K562 (cell line): ENCODE measurements around the gene ZSWIM1. TPM values are rescaled to one million over a fixed set of nuclear protein-coding genes. Genes with fewer than 3 reads are reported as not detected.
A peak's percentile ranks its signal among the peaks of the same experiment; 100 is the strongest.

Source experiments
- ATAC-seq: fragments of 200-7000 bp; cut with Tn5 transposase; 3 replicates; pipeline ENCODE4 v1.9.1; 2020; ENCODE audit warnings: moderate library complexity
- BruUV-seq: library from RNA; stranded (reverse); fragments of 400-500 nt; replicated peaks from 2 replicates; lab custom pipeline; 2021; lab: Mats Ljungman, UMichigan
- CTCF ChIA-PET: fragments of 300-600 bp; formaldehyde crosslinking; extraction: SDS; loops from one replicate; lab custom pipeline; 2021; ENCODE audit warnings: low intra/inter-chr PET ratio; lab: Yijun Ruan, JAX
- POLR2A ChIA-PET: fragments of 300-600, 350-650 bp; sonication (Branson Sonifier 250); formaldehyde crosslinking; extraction: SDS; loops from one replicate; lab custom pipeline; 2021; ENCODE audit warnings: antibody characterized with exemption, inconsistent platforms; lab: Yijun Ruan, JAX
- DNase-seq, 4 experiments: peaks; one replicate each; pipeline versions ENCODE4 v3.0.0 to v3.0.0-alpha.2; 2011 to 2018; ENCODE audit warnings: low spot score in 3 of 4, mixed read lengths in 3 of 4; ENCODE audit errors: extremely low read depth in 1 of 4
- FAIRE-seq: peaks from 2 replicates; lab custom pipeline; 2011; peaks lifted over from hg19 to GRCh38; lab: Jason Lieb, UNC
- H2AFZ ChIP-seq: 2 replicates; pipeline ENCODE4 v1.6.0; 2011; ENCODE audit warnings: low read depth, low read length, control low read depth, inconsistent platforms
- H3K27ac ChIP-seq: fragments of 200-600 bp; 3 replicates; pipeline ENCODE4 v1.8.0; 2011; ENCODE audit warnings: low read depth, mild to moderate bottlenecking, control low read depth, inconsistent platforms, low read length, moderate library complexity, mixed read lengths; ENCODE audit errors: extremely low read depth
- H3K27me3 ChIP-seq, 2 experiments: fragments of 300-600 bp in 1 of 2; 2 replicates in 1 of 2; 3 replicates in 1 of 2; pipeline versions ENCODE4 v1.6.0 to v1.8.0; 2011; ENCODE audit warnings: inconsistent platforms in 2 of 2, low read length in 2 of 2, mild to moderate bottlenecking in 1 of 2, mixed read lengths in 1 of 2, moderate library complexity in 1 of 2; ENCODE audit not compliant: control insufficient read depth in 2 of 2, insufficient read depth in 2 of 2
- H3K36me3 ChIP-seq: fragments of 300-600 bp; 3 replicates; pipeline ENCODE4 v1.8.0; 2011; ENCODE audit warnings: mild to moderate bottlenecking, low read length, inconsistent platforms; ENCODE audit not compliant: control insufficient read depth, insufficient read depth
- H3K4me1 ChIP-seq, 2 experiments: fragments of 200-600 bp in 1 of 2; replicated peaks in 1 of 2; 2 replicates in 1 of 2; 3 replicates in 1 of 2; pipeline versions ENCODE4 v1.5.1 to v1.8.0; 2011; ENCODE audit warnings: inconsistent platforms in 2 of 2, low read length in 2 of 2, mild to moderate bottlenecking in 1 of 2, mixed read lengths in 1 of 2, moderate library complexity in 1 of 2; ENCODE audit not compliant: control insufficient read depth in 2 of 2, insufficient read depth in 2 of 2
- H3K4me2 ChIP-seq: 2 replicates; pipeline ENCODE4 v1.6.1; 2011; ENCODE audit warnings: low read length, control low read depth, inconsistent platforms, mixed read lengths; ENCODE audit not compliant: insufficient read depth
- H3K4me3 ChIP-seq: fragments of 200-600 bp; sonication (generic), shearing (Covaris generic); 2 replicates; pipeline ENCODE4 v1.5.1; 2016; ENCODE audit warnings: control low read depth, inconsistent platforms
- H3K79me2 ChIP-seq: fragments of 200-600 bp; 3 replicates; pipeline ENCODE4 v1.8.0; 2011; ENCODE audit warnings: low read length, inconsistent platforms; ENCODE audit not compliant: control insufficient read depth, insufficient read depth
- H3K9ac ChIP-seq, 2 experiments: 2 replicates each; pipeline versions ENCODE4 v1.6.0 to v1.6.1; 2011; ENCODE audit warnings: low read depth in 2 of 2, low read length in 2 of 2, control low read depth in 1 of 2, inconsistent platforms in 1 of 2, mild to moderate bottlenecking in 1 of 2, mixed read lengths in 1 of 2; ENCODE audit not compliant: insufficient read depth in 1 of 2
- H3K9me1 ChIP-seq: one replicate; pipeline ENCODE4 v1.6.0; 2011; ENCODE audit warnings: inconsistent platforms, mild to moderate bottlenecking, low read length, moderate library complexity; ENCODE audit not compliant: control insufficient read depth, insufficient read depth
- H3K9me3 ChIP-seq: replicated peaks from 2 replicates; pipeline ENCODE4 v1.5.1; 2011; ENCODE audit warnings: low read depth, low read length, inconsistent platforms; ENCODE audit not compliant: control insufficient read depth, insufficient read depth
- H4K20me1 ChIP-seq: replicated peaks from 2 replicates; pipeline ENCODE4 v1.6.1; 2011; ENCODE audit warnings: low read length, inconsistent platforms, mixed read lengths; ENCODE audit not compliant: control insufficient read depth, insufficient read depth
- ATF6 ChIP-seq: sonication (generic); formaldehyde crosslinking; IDR thresholded peaks from 2 replicates; pipeline ENCODE4 v1.4.0; 2020; ENCODE audit warnings: mild to moderate bottlenecking, missing genetic modification reagents
- BCOR ChIP-seq: fragments of 450-650 bp; IDR thresholded peaks from 2 replicates; pipeline ENCODE4 v1.6.1; 2016
- CCNT2 ChIP-seq: IDR thresholded peaks from 2 replicates; pipeline ENCODE4 v1.6.1; 2011; ENCODE audit warnings: borderline replicate concordance, low read depth, mild to moderate bottlenecking, moderate library complexity, mixed read lengths, low read length; ENCODE audit not compliant: insufficient read length; ENCODE audit errors: extremely low read depth
- EP300 ChIP-seq: IDR thresholded peaks from 2 replicates; pipeline ENCODE4 v1.6.1; 2012; ENCODE audit warnings: low read length, improper control_type of control experiment
- LCOR ChIP-seq: sonication (generic); formaldehyde crosslinking; IDR thresholded peaks from 2 replicates; pipeline ENCODE4 v1.8.0; 2022; ENCODE audit warnings: mild to moderate bottlenecking, missing genetic modification reagents
- RUNX1 ChIP-seq: sonication (generic); IDR thresholded peaks from 2 replicates; pipeline ENCODE4 v1.6.1; 2016; ENCODE audit warnings: antibody characterized with exemption, low read depth
- TRIM24 ChIP-seq, 2 experiments: fragments of 450-650 bp; IDR thresholded peaks; 2 replicates each; pipeline ENCODE4 v1.6.1; 2016
- ZBTB12 ChIP-seq: fragments of 250-450 bp; sonication (Bioruptor Pico); IDR thresholded peaks from 2 replicates; pipeline ENCODE4 v1.4.0; 2020
- ZNF584 ChIP-seq: fragments of 200-800 bp; sonication (Bioruptor generic); IDR thresholded peaks from 2 replicates; pipeline ENCODE4 v1.6.1; 2016; ENCODE audit warnings: low read depth, mild to moderate bottlenecking, missing genetic modification characterization, missing compliant biosample characterization
- WGBS: fragments of 100-300 bp; shearing (Covaris generic); methylation state at CpG from one replicate; pipeline ENCODE4 v1.1.6; 2016; ENCODE audit warnings: low coverage, mixed read lengths; ENCODE audit not compliant: insufficient coverage; ENCODE audit errors: missing lambda C conversion rate; 5-methylcytosine and 5-hydroxymethylcytosine counted together
- in situ Hi-C: fragments of 300-500 bp; cut with MboI; formaldehyde crosslinking; loops from 4 replicates; pipeline ENCODE4 v1.15.0; 2018; ENCODE audit warnings: inconsistent platforms, mixed read lengths
- intact Hi-C: fragments of 100-400 bp; cut with micrococcal nuclease; formaldehyde crosslinking; loops from 2 replicates; pipeline ENCODE4 v1.14.2; 2022
- polyA plus RNA-seq, 8 experiments: library from polyadenylated mRNA; depleted of rRNA in 4 of 8; stranded (reverse) in 5 of 8; unstranded in 3 of 8; fragments of >200 nt; fragmentation: Nextera tagmentation in 2 of 8; fragmentation: Illumina TruSeq in 1 of 8; extraction: Ambion mirVana in 2 of 8; extraction: Trizol in 1 of 8; gene quantifications; 2 replicates each; pipeline versions ENCODE4 v1.2.1 to v1.2.3, GENCODE V29; 2011 to 2014; ENCODE audit warnings: inconsistent platforms in 1 of 8, missing spikeins in 1 of 8
- total RNA-seq, 7 experiments: library from RNA; depleted of rRNA in 6 of 7; stranded (reverse); fragments of >200 nt in 6 of 7; fragmentation: Illumina TruSeq in 2 of 7; extraction: Trizol in 2 of 7; gene quantifications; 2 replicates each; pipeline versions ENCODE4 v1.2.1 to v1.2.3, GENCODE V29; 2011 to 2021; ENCODE audit warnings: low replicate concordance in 1 of 7
- TF ChIP-seq, protein P1 (sequence below): fragments of 450-650 bp; IDR thresholded peaks from 2 replicates; pipeline ENCODE4 v1.6.1; 2017; ENCODE audit warnings: mild to moderate bottlenecking, moderate library complexity
- TF ChIP-seq, protein P2 (sequence below), 2 experiments: fragments of 150-350 bp in 1 of 2; IDR thresholded peaks; 2 replicates each; pipeline ENCODE4 v1.6.1; 2012 to 2016; ENCODE audit warnings: low read depth in 2 of 2, low read length in 2 of 2, mild to moderate bottlenecking in 1 of 2, moderate library complexity in 1 of 2

Gene ZSWIM1
- total and polyA plus RNA-seq, 9 of the 15 experiments (the other 6 are each of a cell fraction or from before 2014, with no cell fraction given), result 2.5 to 15.6 (median 9.5) TPM

GRCh38 chr20:45890985-45891983, 10.3 kb downstream of the ZSWIM1 start, which contains the start of the genes CTSA and NEURL2:
CTSA (plus strand) TSS chr20:45891335; CDS start chr20:45891569, 234 bp downstream.
NEURL2 (minus strand) TSS chr20:45891208; CDS start chr20:45890991, 217 bp downstream.
- ChIA-PET POLR2A (interaction anchor here (0.6 to 3.3 kb wide), 6 partner anchors 9 to 43 kb away, joined by 3 to 13 read pairs (median 4); partner anchors contain the start of genes ACOT8 and ZSWIM1), CTCF (interaction anchor here (0.8 to 2.7 kb wide), 5 partner anchors 91 to 572 kb away, joined by 3 to 9 read pairs (median 3); no protein-coding TSS in a partner anchor)
- in situ Hi-C loops (no loop called here), intact Hi-C loops (loop anchor here (5.0 kb wide), 1 partner anchor 71 kb away; no protein-coding TSS in a partner anchor)
- FAIRE-seq (peak; percentile 77), ATAC-seq (peak; percentile 93), DNase-seq (peak; percentile 96 to 98 (median 97))
- Histone ChIP-seq H3K9me1 (no peaks in the 10 kb centered on the region), H3K4me2 (peak within 1 kb of the TSS; percentile 81), H3K4me3 (peak within 1 kb of the TSS; percentile 69), H3K27me3 (no peaks in the 10 kb centered on the region), H3K9me3 (no peaks in the 10 kb centered on the region), H3K4me1 (peaks cover 11 to 40% of the 10 kb centered on the region in 2 experiments), H4K20me1 (no peaks in the 10 kb centered on the region), H3K9ac (peak within 1 kb of the TSS; percentile 74 to 94), H3K27ac (peak within 1 kb of the TSS; percentile 74), H3K36me3 (peaks cover 33% of the 10 kb centered on the region; the same call in 2 of the 3 replicates), H2AFZ (peak within 1 kb of the TSS; percentile 96), H3K79me2 (peaks cover 7% of the 10 kb centered on the region; the same call in 1 of the 3 replicates)
- WGBS, result under 1% methylated on average over 54 of the region's 78 CpGs
- BruUV-seq, result no TSS peak
- TF ChIP-seq, protein P1, sequence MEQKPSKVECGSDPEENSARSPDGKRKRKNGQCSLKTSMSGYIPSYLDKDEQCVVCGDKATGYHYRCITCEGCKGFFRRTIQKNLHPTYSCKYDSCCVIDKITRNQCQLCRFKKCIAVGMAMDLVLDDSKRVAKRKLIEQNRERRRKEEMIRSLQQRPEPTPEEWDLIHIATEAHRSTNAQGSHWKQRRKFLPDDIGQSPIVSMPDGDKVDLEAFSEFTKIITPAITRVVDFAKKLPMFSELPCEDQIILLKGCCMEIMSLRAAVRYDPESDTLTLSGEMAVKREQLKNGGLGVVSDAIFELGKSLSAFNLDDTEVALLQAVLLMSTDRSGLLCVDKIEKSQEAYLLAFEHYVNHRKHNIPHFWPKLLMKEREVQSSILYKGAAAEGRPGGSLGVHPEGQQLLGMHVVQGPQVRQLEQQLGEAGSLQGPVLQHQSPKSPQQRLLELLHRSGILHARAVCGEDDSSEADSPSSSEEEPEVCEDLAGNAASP, result no peak
- TF ChIP-seq ATF6 (CRISPR knock-in tag) (peak; percentile 61; the same call in 1 of the 2 replicates), ZNF584 (no peak), CCNT2 (peak; percentile 54), TRIM24 (IDR thresholded peaks at IDR 0.05) (peak in 1 of 2 experiments; percentile 50; a peak in 1 of 4 replicates), RUNX1 (no peak), BCOR (peak; percentile 63; the same call in 1 of the 2 replicates), ZBTB12 (no peak), EP300 (peak; percentile 42; the same call in 1 of the 2 replicates), LCOR (no peak)
- TF ChIP-seq, protein P2, sequence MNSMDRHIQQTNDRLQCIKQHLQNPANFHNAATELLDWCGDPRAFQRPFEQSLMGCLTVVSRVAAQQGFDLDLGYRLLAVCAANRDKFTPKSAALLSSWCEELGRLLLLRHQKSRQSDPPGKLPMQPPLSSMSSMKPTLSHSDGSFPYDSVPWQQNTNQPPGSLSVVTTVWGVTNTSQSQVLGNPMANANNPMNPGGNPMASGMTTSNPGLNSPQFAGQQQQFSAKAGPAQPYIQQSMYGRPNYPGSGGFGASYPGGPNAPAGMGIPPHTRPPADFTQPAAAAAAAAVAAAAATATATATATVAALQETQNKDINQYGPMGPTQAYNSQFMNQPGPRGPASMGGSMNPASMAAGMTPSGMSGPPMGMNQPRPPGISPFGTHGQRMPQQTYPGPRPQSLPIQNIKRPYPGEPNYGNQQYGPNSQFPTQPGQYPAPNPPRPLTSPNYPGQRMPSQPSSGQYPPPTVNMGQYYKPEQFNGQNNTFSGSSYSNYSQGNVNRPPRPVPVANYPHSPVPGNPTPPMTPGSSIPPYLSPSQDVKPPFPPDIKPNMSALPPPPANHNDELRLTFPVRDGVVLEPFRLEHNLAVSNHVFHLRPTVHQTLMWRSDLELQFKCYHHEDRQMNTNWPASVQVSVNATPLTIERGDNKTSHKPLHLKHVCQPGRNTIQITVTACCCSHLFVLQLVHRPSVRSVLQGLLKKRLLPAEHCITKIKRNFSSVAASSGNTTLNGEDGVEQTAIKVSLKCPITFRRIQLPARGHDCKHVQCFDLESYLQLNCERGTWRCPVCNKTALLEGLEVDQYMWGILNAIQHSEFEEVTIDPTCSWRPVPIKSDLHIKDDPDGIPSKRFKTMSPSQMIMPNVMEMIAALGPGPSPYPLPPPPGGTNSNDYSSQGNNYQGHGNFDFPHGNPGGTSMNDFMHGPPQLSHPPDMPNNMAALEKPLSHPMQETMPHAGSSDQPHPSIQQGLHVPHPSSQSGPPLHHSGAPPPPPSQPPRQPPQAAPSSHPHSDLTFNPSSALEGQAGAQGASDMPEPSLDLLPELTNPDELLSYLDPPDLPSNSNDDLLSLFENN (IDR thresholded peaks at IDR 0.05; ENCODE audit: low read depth in 2 of 2, low read length in 2 of 2), result 0 out of 4 replicates have a peak, but pooled peaks of 1 of the 2 experiments have one; percentile 32
